ENCODE data around the gene SKOR1. TPM values are rescaled to one million over a fixed set of nuclear protein-coding genes. Genes with fewer than 3 reads are reported as not detected.
A peak's percentile ranks its signal among the peaks of the same experiment; 100 is the strongest.

The SKOR1 gene
- total RNA-seq, 1 donor, result 1.1 TPM

GRCh38 chr15:67816668-67817067 is 8.6 kb upstream of the SKOR1 start:
- DNase-seq (ENCODE audit: low read depth in 2 of 3, low spot score in 2 of 3), result no peak

- no peak for DNase-seq (ENCODE audit: low read depth in 2 of 3, low spot score in 2 of 3)
These were observed 6.8 kb upstream of the SKOR1 start for GRCh38 chr15:67818464-67818863.

DNA sequence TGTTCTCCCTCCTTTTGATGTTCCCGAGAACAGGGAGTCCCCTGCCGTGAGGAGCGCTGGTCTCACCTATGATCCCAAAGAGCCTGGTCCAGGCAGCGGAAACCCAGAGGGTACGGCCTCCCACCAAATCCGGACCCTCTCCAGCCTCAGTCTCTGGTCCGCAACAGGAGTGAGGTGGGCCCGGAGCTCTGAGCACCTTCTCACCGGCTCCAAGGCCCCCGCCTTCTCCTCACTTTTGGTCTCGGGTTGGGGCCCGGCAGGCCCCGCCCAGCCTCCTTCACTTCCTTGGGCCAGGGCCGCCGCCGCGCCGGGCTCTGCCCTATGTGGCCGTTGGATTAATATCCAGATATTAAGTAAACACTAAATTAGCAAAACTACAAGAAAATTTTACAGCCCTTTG is 5.7 kb upstream of the SKOR1 start:
- no peak for DNase-seq (ENCODE audit: low read depth in 2 of 3, low spot score in 2 of 3)

- DNase-seq (ENCODE audit: low read depth in 2 of 3, low spot score in 2 of 3), result peak in 1 of 3 donors; percentile 28
These were observed 5.0 kb upstream of the SKOR1 start for GRCh38 chr15:67820122-67820991.

DNA sequence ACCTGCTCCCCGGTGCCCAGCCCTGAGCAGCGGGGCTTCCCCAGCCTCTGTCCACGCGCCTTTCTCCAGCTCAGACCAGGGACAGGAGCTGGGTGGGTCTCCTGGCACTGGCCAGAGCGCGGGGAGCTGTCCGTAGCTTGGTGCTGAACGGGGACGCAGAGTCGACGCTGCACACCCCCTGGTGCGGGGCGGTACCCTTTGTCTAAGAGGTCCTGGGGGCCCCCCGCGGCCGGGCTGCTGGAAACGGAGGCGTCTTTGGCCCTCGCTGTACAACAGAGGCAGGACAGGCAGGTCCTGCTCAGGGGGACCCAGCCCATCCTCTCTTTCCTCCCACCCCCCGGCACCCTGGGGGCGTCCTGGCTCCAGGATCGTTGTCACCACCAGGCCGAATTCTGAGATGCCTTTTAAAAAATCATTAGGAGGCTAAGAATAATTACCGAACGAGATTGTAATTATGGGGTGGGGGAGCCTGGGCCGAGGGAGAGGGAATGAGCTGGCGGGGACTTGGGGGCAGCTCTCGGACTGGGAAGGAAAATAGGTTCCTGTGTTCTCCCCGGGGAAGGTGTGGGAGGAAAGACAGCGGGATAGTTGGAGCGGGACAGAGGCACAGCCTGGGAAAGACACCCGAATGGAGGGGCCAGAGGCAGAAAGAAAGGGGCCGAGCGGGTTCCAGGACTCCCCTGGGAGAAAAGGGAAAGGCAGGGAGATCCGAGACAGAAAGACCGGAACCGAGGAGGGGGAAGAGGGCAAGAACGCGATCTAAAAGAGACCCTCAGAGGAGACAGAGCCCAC is 4.1 kb upstream of the SKOR1 start:
- DNase-seq (ENCODE audit: low read depth in 2 of 3, low spot score in 2 of 3), result peak in 2 of 3 donors; percentile 68 to 79

- DNase-seq (ENCODE audit: low read depth in 2 of 3, low spot score in 2 of 3), result no peak
These were observed 3.4 kb upstream of the SKOR1 start for GRCh38 chr15:67821784-67822440.

DNA sequence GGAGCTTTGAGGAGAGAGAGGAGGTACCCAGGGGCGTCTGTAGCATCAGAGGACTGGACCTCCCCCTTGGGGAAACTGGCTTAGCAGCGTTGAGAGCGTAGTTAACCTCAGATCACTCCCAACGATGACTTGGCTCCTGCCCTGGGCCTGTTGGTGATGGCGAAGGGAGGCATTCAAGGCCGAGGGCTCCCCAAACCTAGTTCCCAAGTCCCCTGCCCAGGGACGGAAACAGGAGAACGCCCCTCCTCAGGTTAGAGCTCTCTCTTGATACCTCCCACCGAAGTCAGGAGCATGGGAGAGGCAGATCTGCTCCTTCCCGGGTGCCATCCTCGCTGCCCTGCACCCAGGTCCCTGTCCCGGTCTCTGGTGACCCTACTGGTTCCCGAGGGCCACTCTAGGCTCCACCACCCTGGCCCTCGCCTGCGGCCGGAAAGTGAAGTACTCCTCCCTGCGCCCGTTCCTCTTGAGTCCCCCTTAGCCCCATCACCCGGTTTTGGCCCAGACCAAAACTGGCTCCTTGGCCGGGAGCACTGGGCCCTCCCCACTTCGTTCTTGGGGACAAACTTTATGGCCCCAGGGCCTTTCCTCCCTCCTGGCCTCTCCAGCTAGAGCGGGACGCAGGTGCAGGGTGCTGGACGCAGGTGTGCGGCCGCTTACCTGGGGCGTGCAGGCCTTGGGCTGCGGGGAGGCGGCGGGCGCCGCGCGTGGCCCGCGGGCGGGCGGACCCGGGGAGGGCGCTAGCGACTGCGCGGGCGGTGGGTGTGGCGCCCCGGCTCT is 2.6 kb upstream of the SKOR1 start:
- peak in 1 of 3 donors; percentile 7 for DNase-seq (ENCODE audit: low read depth in 2 of 3, low spot score in 2 of 3)

- no peak for DNase-seq (ENCODE audit: low read depth in 2 of 3, low spot score in 2 of 3)
These were observed 1.8 kb upstream of the SKOR1 start for GRCh38 chr15:67823314-67824196.

GRCh38 chr15:67824197-67824968 is 926 bp upstream of the SKOR1 start:
- DNase-seq (ENCODE audit: low read depth in 2 of 3, low spot score in 2 of 3), result peak in 1 of 3 donors; percentile 29

DNA sequence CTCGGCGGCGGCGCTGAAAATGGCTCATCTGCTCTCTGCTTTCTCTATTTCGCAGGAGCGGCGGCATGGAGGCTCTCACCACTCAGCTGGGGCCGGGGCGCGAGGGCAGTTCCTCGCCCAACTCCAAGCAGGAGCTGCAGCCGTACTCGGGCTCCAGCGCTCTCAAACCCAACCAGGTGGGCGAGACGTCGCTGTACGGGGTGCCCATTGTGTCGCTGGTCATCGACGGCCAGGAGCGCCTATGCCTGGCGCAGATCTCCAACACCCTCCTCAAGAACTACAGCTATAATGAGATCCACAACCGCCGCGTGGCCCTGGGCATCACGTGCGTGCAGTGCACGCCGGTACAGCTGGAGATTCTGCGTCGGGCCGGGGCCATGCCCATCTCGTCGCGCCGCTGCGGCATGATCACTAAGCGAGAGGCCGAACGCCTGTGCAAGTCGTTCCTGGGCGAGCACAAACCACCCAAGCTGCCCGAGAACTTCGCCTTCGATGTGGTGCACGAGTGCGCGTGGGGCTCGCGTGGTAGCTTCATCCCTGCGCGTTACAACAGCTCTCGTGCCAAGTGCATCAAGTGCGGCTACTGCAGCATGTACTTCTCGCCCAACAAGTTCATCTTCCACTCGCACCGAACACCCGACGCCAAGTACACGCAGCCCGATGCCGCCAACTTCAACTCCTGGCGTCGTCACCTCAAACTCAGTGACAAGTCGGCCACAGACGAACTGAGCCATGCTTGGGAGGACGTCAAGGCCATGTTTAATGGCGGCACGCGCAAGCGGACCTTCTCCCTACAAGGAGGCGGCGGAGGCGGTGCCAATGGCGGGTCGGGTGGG is 790 bp downstream of the SKOR1 start:
- DNase-seq (ENCODE audit: low read depth in 2 of 3, low spot score in 2 of 3), result no peak

DNA sequence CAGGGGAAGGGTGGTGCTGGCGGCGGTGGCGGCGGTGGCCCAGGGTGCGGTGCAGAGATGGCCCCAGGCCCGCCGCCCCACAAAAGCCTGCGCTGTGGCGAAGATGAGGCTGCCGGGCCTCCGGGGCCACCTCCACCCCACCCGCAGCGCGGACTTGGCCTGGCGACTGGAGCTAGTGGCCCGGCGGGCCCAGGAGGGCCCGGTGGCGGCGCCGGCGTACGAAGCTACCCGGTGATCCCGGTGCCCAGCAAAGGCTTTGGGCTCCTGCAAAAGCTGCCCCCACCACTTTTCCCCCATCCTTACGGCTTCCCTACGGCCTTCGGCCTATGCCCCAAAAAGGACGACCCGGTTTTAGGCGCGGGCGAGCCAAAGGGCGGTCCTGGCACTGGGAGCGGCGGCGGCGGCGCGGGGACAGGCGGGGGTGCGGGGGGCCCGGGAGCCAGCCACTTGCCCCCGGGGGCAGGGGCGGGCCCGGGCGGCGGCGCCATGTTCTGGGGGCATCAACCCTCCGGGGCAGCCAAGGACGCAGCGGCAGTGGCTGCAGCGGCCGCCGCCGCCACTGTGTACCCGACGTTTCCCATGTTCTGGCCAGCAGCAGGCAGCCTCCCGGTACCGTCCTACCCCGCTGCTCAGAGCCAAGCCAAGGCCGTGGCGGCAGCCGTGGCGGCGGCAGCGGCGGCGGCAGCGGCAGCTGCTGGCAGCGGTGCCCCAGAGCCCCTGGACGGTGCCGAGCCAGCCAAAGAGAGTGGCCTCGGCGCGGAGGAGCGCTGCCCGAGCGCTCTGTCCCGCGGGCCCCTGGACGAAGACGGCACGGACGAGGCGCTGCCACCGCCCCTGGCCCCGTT is 1.6 kb downstream of the SKOR1 start:
- DNase-seq (ENCODE audit: low read depth in 2 of 3, low spot score in 2 of 3), result no peak

GRCh38 chr15:67827562-67828277 is 2.4 kb downstream of the SKOR1 start:
- DNase-seq (ENCODE audit: low read depth in 2 of 3, low spot score in 2 of 3), result no peak

DNA sequence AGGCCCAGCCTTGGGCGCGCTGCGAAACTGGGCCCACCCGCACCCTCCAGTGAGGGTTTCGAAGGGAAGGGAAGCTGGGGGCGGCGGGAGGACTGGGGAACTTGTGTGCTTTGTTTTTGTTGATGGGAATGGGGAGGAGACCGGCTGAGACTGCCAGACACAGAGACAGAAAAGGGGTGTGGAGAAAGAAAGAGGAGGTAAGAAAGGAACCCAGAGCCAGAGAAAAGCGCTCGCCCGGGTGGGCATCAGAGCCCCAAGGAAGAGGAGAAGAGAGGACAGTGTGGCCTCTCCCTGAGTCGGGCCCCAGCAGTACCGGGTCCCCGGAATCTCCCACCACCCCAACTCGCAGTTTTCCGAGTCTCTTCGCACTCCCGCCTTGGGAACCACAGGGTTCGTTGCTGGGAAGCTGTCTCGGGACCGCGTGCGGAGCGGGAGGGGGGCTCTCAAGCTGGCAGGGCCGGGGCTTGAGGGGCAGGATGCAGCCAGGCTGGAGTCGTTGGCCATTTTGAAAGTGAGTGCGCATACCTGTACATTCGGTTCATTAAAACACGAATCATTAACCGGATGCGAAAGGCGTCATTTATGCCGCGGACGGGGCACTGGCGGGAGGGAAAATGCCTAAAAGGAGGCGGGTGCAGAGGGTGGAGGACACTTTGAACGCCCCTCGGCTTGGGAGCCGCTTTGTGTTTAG is 3.1 kb downstream of the SKOR1 start:
- DNase-seq (ENCODE audit: low read depth in 2 of 3, low spot score in 2 of 3), result no peak

GRCh38 chr15:67828969-67829646 is 3.8 kb downstream of the SKOR1 start:
- no peak for DNase-seq (ENCODE audit: low read depth in 2 of 3, low spot score in 2 of 3)
